HepG2 (cell line): ENCODE results near the gene CAMK1D. TPM values are rescaled to one million over a fixed set of nuclear protein-coding genes. Genes with fewer than 3 reads are reported as not detected.
A peak's percentile ranks its signal among the peaks of the same experiment; 100 is the strongest.

ENCODE experiments used
- ATAC-seq: fragments of 200-7000 bp; cut with Tn5 transposase; 3 replicates; pipeline ENCODE4 v1.9.1; 2020; ENCODE audit warnings: mild to moderate bottlenecking, moderate library complexity
- BruUV-seq: library from RNA; stranded (reverse); fragments of 400-500 nt; replicated peaks from 2 replicates; lab custom pipeline; 2021; lab: Mats Ljungman, UMichigan
- CTCF ChIA-PET: fragments of 300-600 bp; formaldehyde crosslinking; extraction: SDS; loops from one replicate; lab custom pipeline; 2021; ENCODE audit warnings: low total read pairs, inconsistent platforms, low intra/inter-chr PET ratio; lab: Yijun Ruan, JAX
- POLR2A ChIA-PET: fragments of 350-600 bp; sonication (Branson Sonifier 250); formaldehyde crosslinking; loops from one replicate; lab custom pipeline; 2020; ENCODE audit warnings: antibody characterized with exemption, inconsistent platforms; lab: Yijun Ruan, JAX
- DNase-seq: peaks from one replicate; pipeline ENCODE4 v3.0.0-alpha.2; 2015; ENCODE audit warnings: low spot score
- FAIRE-seq: peaks from 3 replicates; lab custom pipeline; 2011; peaks lifted over from hg19 to GRCh38; lab: Jason Lieb, UNC
- H2AFZ ChIP-seq: one replicate; pipeline ENCODE4 v1.6.1; 2011; ENCODE audit warnings: low read length, inconsistent platforms
- H3K27ac ChIP-seq: fragments of 300-600 bp; 3 replicates; pipeline ENCODE4 v1.8.0; 2011; ENCODE audit warnings: mixed run types, mild to moderate bottlenecking, mixed read lengths, low read length, inconsistent platforms; ENCODE audit not compliant: insufficient read depth; ENCODE audit errors: extremely low read length
- H3K27me3 ChIP-seq, 2 experiments: fragments of 200-600 bp in 1 of 2; 2 replicates in 1 of 2; 3 replicates in 1 of 2; pipeline versions ENCODE4 v1.6.0 to v1.8.0; 2011; ENCODE audit warnings: low read length in 2 of 2, mild to moderate bottlenecking in 2 of 2, moderate library complexity in 2 of 2, inconsistent platforms in 1 of 2; ENCODE audit not compliant: insufficient read depth in 2 of 2, control insufficient read depth in 1 of 2
- H3K36me3 ChIP-seq, 2 experiments: fragments of 200-600 bp in 1 of 2; replicated peaks in 1 of 2; 2 replicates in 1 of 2; 3 replicates in 1 of 2; pipeline versions ENCODE4 v1.5.1 to v1.8.0; 2011; ENCODE audit warnings: low read length in 2 of 2, inconsistent platforms in 1 of 2; ENCODE audit not compliant: insufficient read depth in 2 of 2, control insufficient read depth in 1 of 2
- H3K4me1 ChIP-seq: 2 replicates; pipeline ENCODE4 v1.5.1; 2012; ENCODE audit warnings: low read length, inconsistent platforms; ENCODE audit not compliant: insufficient read depth
- H3K4me2 ChIP-seq: 2 replicates; pipeline ENCODE4 v1.6.0; 2011; ENCODE audit warnings: low read depth, low read length, inconsistent platforms
- H3K4me3 ChIP-seq, 3 experiments: fragments of 200-600 bp in 1 of 3; sonication (generic), shearing (Covaris generic) in 1 of 3; replicated peaks in 1 of 3; 2 replicates each; pipeline ENCODE4 v1.5.1; 2011 to 2016; ENCODE audit warnings: low read length in 3 of 3, inconsistent platforms in 2 of 3, low read depth in 2 of 3, mild to moderate bottlenecking in 2 of 3, control low read depth in 1 of 3, mixed read lengths in 1 of 3; ENCODE audit not compliant: insufficient read depth in 1 of 3
- H3K79me2 ChIP-seq: one replicate; pipeline ENCODE4 v1.6.1; 2011; ENCODE audit warnings: low read length, inconsistent platforms; ENCODE audit not compliant: insufficient read depth
- H3K9ac ChIP-seq: 2 replicates; pipeline ENCODE4 v1.6.0; 2011; ENCODE audit warnings: mild to moderate bottlenecking, low read depth, low read length, inconsistent platforms; ENCODE audit not compliant: insufficient read depth
- H3K9me3 ChIP-seq: 2 replicates; pipeline ENCODE4 v1.5.1; 2012; ENCODE audit warnings: mild to moderate bottlenecking, low read length
- H4K20me1 ChIP-seq: 2 replicates; pipeline ENCODE4 v1.6.0; 2011; ENCODE audit warnings: inconsistent platforms, mild to moderate bottlenecking, low read length, moderate library complexity; ENCODE audit not compliant: insufficient read depth
- ATF7 ChIP-seq, 2 experiments: fragments of 450-650 bp in 1 of 2; sonication (generic) in 1 of 2; formaldehyde crosslinking in 1 of 2; IDR thresholded peaks; 2 replicates each; pipeline versions ENCODE4 v1.4.0 to v1.6.1; 2016 to 2020; ENCODE audit warnings: antibody characterized with exemption in 1 of 2, mild to moderate bottlenecking in 1 of 2, missing genetic modification reagents in 1 of 2
- CREB1 ChIP-seq, 2 experiments: fragments of 450-650 bp in 1 of 2; IDR thresholded peaks; 2 replicates each; pipeline ENCODE4 v1.6.1; 2016 to 2017; ENCODE audit warnings: control low read depth in 1 of 2, mild to moderate bottlenecking in 1 of 2, missing compliant biosample characterization in 1 of 2, missing genetic modification characterization in 1 of 2
- SATB2 ChIP-seq: sonication (generic); formaldehyde crosslinking; IDR thresholded peaks from 2 replicates; pipeline ENCODE4 v1.5.0; 2020; ENCODE audit warnings: missing genetic modification reagents
- XBP1 ChIP-seq: sonication (generic); formaldehyde crosslinking; IDR thresholded peaks from 2 replicates; pipeline ENCODE4 v1.5.0; 2020; ENCODE audit warnings: missing genetic modification reagents
- ZNF350 ChIP-seq: sonication (generic); formaldehyde crosslinking; IDR thresholded peaks from 2 replicates; pipeline ENCODE4 v1.4.0; 2020; ENCODE audit warnings: mild to moderate bottlenecking, low read depth, missing genetic modification reagents, borderline replicate concordance
- WGBS: methylation state at CpG from one replicate; pipeline ENCODE4 v1.1.6; 2017; ENCODE audit warnings: low lambda C conversion rate; 5-methylcytosine and 5-hydroxymethylcytosine counted together
- in situ Hi-C: cut with HindIII; loops from 2 replicates; pipeline ENCODE4 v1.10.0; 2017; ENCODE audit warnings: low pct_unique_long_range_greater_than_20kb; ENCODE audit not compliant: extremely low pct_ligation_motif_present
- intact Hi-C: fragments of 100-400 bp; cut with micrococcal nuclease; formaldehyde crosslinking; loops from one replicate; pipeline ENCODE4 v1.10.0; 2022; ENCODE audit not compliant: unreplicated experiment
- polyA plus RNA-seq, 8 experiments: library from polyadenylated mRNA; depleted of rRNA in 3 of 8; stranded (reverse) in 7 of 8; unstranded in 1 of 8; fragments of >200 nt; fragmentation: Illumina TruSeq in 4 of 8; extraction: Trizol in 4 of 8; gene quantifications; 2 replicates each; pipeline versions ENCODE4 v1.2.1 to v1.2.3, GENCODE V29; 2011 to 2016; ENCODE audit warnings: low read depth in 4 of 8, missing spikeins in 1 of 8, mixed read lengths in 1 of 8; ENCODE audit not compliant: insufficient read depth in 1 of 8
- total RNA-seq, 5 experiments: library from RNA; depleted of rRNA; stranded (reverse); fragments of >200 nt; fragmentation: Illumina TruSeq; extraction: Trizol; gene quantifications; 2 replicates each; pipeline ENCODE4 v1.2.3, GENCODE V29; 2016; ENCODE audit warnings: low read depth in 1 of 5
- TF ChIP-seq, protein P1 (sequence below): IDR thresholded peaks from 2 replicates; pipeline ENCODE4 v1.6.1; 2018; ENCODE audit warnings: missing genetic modification reagents, mild to moderate bottlenecking, missing compliant biosample characterization

CAMK1D gene
- total and polyA plus RNA-seq, 2 of the 13 experiments (the other 11 are each of a cell fraction or from before 2014, with no cell fraction given) = under 0.01 TPM; not detected in 1

DNA sequence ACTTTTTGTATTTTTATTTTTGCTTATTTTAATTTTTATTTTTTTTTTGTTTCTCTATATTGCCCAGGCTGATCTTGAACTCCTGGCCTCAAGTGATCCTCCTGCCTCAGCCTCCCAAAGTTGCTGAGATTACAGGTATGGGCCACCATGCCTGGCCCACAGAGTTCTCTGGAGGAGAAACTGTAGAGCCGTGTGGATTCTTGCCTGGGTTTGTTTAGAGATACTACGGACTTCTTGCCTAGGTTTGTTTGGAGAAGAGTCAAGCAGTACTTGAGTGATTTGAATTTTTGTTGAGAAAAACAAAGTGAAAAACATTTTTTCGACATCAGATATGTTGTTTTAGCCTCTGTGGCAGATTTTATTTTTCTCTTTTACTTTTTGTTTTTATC is 99.0 kb downstream of the CAMK1D start:
- DNase-seq = no peak
- POLR2A ChIA-PET = no interaction called here
- no peaks in the 10 kb centered on the region for H4K20me1 ChIP-seq
- CTCF ChIA-PET = no interaction called here
- no peak for TF ChIP-seq ZNF350 (CRISPR knock-in tag)
- TF ChIP-seq, protein P1, sequence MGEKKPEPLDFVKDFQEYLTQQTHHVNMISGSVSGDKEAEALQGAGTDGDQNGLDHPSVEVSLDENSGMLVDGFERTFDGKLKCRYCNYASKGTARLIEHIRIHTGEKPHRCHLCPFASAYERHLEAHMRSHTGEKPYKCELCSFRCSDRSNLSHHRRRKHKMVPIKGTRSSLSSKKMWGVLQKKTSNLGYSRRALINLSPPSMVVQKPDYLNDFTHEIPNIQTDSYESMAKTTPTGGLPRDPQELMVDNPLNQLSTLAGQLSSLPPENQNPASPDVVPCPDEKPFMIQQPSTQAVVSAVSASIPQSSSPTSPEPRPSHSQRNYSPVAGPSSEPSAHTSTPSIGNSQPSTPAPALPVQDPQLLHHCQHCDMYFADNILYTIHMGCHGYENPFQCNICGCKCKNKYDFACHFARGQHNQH (CRISPR knock-in tag) = no peak
- TF ChIP-seq XBP1 = no peak
- TF ChIP-seq, all 625 proteins: peak for 0
- no peak for ATAC-seq
- Histone ChIP-seq H3K36me3 (no peaks in the 10 kb centered on the region), H3K4me1 (no peaks in the 10 kb centered on the region), H3K9ac (no peak overlapping the region), H2AFZ (no peak overlapping the region), H3K79me2 (no peaks in the 10 kb centered on the region), H3K4me2 (no peak overlapping the region), H3K4me3 (no peak overlapping the region), H3K27me3 (no peaks in the 10 kb centered on the region; a peak in 1 of 5 replicates), H3K27ac (no peak overlapping the region), H3K9me3 (no peaks in the 10 kb centered on the region)
- WGBS = 20% methylated on average over 3 of the region's 3 CpGs
- BruUV-seq = no TSS peak
- no peak for FAIRE-seq
- intact Hi-C loops = no loop called here
- in situ Hi-C loops = no loop called here

DNA sequence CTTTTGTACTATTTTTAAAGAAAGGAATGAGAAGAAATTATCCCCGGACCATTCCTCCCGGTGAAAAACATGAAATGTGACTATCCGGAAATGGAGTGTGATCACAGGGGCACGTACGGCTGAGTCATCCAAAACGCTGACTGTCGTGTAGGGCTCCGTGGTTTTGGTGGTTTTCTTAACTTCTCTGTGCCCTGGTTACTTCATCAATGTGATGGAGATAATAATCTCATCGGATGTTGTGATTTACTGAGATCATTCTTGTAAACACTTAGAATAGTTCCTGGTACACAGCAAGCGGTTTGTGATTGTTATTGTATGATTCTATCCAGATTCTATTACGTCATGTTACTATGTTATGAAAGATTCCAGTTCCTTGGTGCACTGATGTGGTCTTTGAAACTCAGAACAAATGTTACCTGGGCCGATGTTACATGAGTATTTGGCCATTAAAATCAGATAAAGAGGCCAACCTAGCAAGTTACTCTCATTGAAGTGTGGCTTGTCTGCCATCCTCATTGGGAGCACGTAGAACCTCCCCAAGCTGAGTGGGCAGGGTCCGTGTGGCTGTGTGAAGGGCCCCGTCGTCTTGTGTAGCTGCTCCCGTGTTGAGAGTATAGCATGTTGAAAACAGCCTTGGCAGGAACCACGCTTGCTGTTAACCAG is 99.5 kb downstream of the CAMK1D start:
- ATAC-seq (no peak), DNase-seq (no peak), FAIRE-seq (no peak)
- TF ChIP-seq SATB2 = no peak
- peak; percentile 80 for TF ChIP-seq ATF7 (IDR thresholded peaks at IDR 0.05)
- TF ChIP-seq ATF7 (CRISPR knock-in tag; IDR thresholded peaks at IDR 0.05) = no peak
- peak; percentile 66 for TF ChIP-seq CREB1 (IDR thresholded peaks at IDR 0.05)
- no peak for TF ChIP-seq CREB1 (CRISPR knock-in tag; IDR thresholded peaks at IDR 0.05)
- Histone ChIP-seq H3K79me2 (no peaks in the 10 kb centered on the region), H2AFZ (no peak overlapping the region), H3K27ac (no peak overlapping the region), H4K20me1 (no peaks in the 10 kb centered on the region), H3K27me3 (no peaks in the 10 kb centered on the region; a peak in 1 of 5 replicates), H3K9me3 (no peaks in the 10 kb centered on the region), H3K4me2 (no peak overlapping the region), H3K9ac (no peak overlapping the region), H3K4me1 (no peaks in the 10 kb centered on the region), H3K4me3 (no peak overlapping the region), H3K36me3 (no peaks in the 10 kb centered on the region)
- in situ Hi-C loops = no loop called here
- intact Hi-C loops = no loop called here
- CTCF ChIA-PET = no interaction called here
- BruUV-seq = no TSS peak
- POLR2A ChIA-PET = no interaction called here
- 48% methylated on average over 18 of the region's 18 CpGs for WGBS
